Activated T-cell treated with anti-CD3 and anti-CD28 coated beads for 48 hours (primary cell): ENCODE data around the gene KCNC1.

Experiments
- DNase-seq: peaks from one replicate; pipeline ENCODE4 v3.0.0-alpha.2; 2020; ENCODE audit warnings: low read depth

The KCNC1 gene

DNA sequence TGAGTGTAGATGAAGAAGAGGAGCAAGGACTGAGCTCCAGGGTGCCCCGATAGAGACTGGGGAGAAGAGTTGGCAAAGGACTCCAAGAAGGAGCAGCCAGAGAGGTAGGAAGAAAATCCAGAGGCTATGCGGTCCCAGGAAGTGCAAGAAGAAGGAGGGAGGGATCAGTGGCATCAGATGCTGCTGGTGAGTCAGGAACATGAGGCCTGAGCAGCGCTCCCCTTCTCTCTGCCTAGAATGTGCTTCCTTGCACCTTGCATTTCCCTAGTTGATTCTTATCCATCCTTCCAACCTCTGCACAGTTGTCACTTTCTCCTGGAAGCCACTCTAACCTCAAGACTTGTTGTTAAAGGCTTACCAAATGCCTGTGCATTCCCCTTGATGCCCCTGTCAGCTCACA, 21.3 kb downstream of the KCNC1 start:
- DNase-seq: no peak

DNA sequence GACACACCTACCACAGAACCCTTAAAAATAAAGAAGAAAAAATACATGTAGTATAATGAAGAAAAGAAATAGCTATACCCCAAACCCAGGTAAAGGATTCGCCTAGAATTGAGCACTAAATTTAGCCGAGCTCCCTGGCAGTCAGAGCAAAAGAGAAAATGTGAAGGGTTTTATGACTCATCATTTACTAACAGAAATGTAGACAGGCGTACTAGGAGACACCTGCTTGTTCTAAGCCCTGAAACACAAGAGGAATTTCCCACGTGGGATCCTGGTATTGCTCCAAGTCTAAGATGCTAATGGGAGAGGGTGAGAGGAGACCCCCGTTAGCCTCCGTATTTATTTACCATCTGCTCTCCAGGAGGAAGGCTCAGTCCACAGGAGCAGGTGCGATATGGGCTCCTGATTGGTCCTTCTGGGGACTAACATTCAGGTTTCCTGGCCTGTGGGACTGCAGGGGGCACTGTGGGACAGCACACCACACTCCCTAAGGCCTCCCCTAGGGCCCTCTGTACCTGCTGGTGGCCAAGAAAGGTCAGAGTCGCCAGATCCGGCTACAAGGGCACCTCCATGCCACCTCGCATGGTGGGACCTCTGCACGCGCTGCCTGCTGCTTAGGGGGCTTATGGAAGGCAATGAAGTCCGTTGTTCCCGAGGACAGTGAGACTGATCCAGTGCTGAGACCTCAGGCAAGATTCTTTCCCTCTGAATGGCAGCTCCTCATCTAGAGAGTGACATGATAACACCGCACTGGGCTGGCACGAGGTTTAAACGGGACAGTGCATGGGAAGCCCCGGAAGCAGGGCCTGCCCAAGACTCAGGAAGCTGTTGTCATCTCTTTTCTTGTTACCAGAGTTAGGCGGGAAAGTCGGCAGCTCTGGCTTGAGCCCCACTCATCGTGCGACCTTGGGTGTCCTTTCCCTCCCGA, 25.8 kb downstream of the KCNC1 start:
- DNase-seq: peak; percentile 23

DNA sequence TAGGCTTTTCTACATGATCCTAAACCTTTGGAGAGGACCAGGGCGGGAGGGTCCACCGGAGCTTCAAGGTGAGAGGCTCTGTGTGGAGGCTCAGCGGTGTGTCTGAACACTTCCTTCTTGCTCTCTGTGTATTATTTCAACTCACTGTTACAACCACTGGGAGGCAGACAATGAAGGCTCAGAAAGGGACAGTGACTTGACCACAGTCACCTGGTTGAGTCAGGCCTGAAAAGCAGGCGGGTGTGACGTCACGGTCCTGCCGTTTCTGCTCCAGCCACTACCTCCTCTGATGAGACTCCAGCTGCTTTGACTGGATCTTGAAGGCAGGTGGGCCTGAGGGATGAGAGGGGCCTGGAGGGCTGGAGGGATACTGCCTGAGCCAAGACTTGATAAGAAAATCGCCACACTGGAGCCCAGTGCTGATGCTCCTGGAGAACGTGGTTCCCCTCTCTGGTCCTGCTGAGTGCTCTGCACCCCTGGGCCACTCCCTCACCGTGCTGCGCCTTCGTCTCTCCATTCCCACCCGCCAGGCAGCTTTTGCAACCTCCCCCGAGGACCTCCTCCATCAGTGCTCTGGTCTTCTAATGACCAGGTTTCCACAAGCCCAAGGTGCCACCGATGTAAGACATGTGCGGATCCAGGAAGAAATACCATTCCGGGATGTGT, 27.9 kb downstream of the KCNC1 start:
- no peak for DNase-seq

DNA sequence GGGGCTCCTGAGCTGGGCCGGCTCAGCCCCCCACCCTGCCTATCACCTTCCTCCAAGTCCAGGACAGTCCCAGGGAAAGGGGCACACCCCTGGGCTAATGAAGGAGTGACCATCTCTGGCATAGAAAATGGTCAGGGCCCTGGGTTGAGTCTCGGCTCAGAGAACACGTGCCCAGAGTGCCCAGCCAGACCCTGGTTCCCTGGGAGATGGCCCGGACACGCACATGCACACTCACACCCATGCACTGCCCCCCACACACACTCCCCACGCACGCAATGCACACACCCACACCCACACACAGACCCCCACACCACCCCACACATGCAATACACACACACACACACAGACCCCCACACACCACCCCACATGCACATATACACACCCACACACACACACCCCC, 28.7 kb downstream of the KCNC1 start:
- DNase-seq: no peak

DNA sequence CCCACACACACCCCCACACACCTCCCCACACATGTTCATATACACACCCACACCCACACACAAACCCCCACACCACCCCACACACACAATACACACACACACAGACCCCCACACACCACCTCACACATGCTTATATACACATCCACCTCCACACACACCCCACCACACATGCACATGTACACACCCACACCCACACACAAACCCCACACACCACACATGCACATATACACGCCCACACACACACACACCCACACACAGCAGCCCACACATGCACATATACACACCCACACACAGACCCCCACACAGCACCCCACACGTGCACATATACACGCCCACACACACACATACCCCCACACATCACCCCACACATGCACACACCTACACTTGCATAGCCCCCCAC, 29.1 kb downstream of the KCNC1 start:
- DNase-seq: no peak

DNA sequence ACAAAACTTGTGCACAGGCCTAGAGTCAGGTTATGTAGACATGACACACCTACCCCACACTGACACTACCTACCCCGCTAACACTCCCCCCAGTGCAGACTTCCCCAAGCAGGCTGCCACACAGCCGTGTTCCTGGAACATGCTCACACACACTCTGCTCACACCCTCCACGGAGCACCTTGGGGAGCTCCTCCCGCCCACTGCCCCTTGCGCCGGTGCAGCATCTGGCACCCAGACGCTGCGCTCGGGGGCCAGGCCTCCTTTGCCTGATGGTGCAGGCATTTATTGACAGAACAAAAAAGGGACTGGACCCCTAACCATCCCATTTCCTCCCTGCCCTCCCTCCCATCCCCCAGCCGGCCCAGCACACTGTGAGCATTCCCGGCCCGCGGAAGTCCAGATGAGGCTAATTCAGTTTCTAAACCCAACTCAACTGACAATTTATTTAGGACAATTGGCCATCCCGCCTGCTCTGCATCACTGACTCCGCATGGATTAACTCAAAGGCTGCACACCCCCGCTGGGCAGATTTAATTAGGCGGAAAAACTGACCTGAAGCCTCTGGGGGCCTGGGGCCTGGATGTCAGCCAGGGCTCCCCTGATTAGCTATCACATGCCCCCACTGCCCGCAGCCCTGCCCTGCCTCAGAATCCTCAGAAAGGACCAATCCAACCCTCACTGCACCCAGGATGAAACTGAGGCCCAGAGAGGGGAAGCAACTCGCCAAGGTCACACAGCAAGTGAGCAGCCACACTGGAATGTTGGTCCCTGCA, 30.1 kb downstream of the KCNC1 start:
- DNase-seq: no peak

DNA sequence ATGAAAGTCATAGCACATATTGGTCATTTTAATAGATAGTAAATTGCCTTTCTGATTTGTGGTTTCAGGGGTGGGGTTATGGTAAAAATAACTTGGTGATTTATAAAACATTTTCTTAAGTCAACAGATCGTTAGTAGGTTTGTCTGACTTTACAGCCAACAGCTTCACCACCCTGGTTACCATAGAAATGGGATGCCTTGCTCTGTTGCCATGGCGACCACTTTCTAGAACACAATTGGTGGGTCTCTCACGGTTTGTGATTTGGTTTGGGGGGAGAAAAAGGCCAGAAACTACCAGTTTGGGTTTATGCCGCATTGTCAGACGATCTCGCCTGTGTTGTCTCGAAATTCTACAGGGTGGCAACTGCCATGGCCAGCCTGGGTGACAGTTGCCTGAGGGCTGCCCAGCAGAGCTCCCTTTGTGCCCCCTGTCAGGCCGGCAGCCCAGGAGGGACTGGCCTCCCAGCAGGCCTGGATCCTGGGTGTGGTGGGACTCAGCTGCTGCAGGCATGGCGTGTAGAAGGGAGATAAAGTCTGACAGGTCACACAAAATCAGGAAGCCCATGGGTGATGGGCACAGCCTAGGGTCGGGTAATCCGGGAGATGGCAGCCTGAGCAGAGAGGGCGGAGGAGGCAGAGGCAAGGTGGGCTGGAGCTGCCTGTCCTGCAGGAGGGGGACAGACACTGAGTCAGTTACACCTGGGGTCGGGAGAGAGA, 30.9 kb downstream of the KCNC1 start:
- DNase-seq: no peak

DNA sequence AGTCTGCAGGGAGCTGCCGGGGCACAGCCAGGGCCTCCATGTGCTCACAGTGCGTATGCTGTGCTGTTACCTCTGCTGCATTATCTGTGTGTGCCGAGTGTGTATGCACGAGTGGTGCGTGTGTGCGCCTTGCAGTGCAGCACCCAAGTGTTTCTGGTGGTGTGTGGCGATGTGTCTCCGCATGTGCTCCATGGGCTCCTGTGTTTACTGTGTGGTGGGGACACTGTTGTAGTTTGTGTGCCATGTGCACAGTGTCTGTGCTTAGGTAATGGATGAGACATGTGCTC, 31.4 kb downstream of the KCNC1 start:
- no peak for DNase-seq

DNA sequence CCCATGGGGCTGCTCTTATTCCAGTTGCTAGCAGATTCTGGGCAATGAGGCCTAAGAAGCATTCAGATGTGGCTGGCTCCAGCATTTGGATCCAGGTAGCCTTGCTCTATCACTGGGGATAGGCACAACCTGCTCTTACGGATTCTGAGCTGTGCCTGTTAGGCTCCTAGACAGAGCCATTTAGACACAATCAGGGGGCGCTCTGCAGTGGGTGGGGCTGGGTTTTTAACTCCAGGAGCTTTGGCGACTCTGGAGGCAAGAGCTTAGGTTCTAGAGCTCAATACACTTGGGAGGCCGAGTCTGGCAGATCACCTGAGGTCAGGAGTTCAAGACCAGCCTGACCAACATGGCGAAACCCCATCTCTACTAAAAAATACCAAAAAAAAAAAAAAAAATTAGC, 32.0 kb downstream of the KCNC1 start:
- DNase-seq: no peak

DNA sequence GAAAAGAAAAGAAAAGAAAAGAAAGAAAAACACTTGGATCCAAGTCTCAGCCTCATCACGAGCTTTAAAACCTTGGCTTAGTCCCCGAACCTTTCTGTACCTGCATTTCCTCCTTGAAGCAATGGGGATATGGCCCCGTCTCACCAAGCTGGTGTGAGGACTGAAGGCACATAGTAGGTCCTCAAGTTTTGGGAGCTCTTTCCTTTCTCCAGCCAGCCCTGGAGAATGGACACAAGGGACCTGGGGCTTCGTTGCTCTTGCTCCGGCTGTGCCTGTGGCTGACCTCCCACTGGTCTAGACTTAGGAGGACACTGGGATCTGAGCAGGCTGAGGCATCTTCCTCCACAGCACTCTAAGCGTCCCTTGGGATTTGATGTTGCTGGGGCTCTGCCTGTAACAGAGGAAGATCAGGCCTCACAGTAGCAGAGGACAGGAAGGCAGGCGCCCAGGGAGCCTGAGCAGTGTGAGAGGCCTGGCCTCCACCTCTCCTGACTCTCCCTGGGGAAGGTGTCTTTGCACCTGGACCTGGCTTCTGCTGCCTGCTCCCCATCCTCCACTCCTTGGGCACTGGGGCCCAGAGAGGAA, 32.8 kb downstream of the KCNC1 start:
- no peak for DNase-seq

DNA sequence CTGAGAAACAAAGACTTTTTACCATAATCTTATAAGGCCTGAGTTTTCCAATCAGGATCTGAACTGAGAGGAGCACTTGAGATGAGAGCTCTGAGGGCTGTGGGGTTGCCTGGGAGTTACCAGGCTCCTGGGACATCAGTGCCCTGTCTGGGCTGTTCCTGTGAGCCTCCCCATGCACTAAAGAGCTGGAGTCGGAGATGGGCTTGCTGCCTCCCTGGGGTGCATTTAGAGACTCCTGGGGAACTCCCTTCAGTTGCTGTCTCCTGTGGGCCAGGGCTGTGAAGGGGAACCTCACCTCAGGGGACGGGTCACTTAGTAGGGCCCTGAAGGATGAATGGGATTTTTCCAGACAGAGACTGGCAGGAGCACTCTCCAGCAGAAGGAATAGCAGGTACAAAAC, 33.3 kb downstream of the KCNC1 start:
- no peak for DNase-seq

DNA sequence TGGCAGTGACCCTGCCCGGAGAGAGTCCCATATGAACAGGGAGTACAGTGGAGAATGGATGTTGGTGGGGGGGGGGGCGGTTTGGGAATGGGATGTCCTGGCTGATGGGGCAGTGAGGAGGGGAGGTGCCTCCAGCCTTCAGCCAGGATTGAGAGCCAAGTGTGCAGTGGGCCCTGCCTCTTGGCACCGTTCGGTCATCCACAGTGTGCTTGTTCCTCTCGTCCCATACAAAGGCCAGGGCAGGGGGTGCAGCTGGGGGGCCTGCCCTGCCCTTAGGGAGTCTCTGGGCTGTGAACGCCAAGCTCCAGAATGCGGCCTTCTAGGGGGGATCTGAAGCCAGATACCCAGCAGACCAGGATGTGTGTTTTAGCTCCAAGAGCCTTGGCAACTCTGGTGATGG, 34.0 kb downstream of the KCNC1 start:
- DNase-seq: no peak

DNA sequence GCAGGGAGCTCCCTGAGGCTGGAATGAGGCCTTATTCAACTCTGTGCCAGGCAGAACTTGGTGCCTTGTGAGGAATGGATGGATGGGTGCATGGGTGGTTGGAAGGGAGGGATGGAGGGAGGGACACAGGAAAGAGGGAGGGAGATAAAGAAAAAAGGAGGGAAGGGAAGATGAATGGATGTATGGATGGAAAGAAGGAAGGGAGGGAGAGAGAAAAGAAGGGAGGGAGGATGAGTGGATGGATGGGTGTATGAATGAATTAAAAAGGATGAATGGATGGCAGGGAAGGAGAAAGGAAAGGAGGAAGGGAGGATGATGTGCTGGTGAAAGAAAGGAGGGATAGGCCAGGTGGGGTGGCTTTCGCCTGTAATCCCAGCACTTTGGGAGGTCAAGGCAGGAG, 34.6 kb downstream of the KCNC1 start:
- DNase-seq: no peak

DNA sequence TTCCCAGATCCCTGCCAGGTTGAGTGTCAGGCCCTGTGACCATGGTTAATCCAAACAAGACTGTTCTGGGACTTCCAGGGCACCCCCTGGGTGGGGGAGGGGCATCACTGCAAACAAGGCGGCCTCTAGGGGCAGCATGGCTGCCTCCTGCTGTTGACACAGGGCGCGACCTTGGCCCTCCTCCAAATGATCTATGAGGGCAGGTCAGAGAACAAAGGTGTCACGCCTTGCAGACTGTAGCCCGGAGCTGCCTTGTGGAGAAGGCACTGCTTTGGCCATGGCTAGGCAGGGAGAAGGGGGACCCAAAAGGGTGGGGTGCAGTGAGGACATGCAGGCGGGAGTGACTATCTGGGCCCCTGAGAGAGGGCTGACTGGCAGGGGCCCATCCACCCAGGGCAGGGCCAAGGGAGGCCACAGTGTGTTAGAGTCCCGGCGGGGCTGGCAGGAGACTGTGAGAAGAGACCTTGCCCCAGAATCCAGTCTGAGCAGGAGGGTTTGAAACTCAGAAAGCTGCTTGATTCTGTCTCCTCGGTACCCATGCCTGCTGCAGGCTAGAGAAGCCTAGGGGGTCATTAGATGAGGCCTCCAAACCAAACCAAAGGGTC, 35.6 kb downstream of the KCNC1 start:
- no peak for DNase-seq

DNA sequence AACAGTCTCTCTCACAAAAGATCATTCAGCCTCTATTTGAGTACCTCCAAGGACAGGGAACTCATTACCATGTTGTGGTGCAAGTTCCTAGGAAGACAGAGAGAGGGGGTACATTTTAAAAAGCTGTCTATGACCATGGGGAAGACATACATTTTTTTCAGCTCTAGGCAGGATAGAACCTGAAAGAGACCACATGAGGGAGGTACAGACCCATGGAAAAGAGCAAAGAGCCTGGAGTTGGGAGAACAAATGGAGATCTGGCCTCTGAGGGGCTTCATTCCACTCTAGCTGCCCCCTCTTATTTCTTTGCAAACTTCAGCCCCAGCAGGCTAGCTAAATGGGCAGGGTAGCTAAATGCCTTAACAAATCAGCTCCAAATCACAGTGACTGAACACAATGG, 36.3 kb downstream of the KCNC1 start:
- no peak for DNase-seq

DNA sequence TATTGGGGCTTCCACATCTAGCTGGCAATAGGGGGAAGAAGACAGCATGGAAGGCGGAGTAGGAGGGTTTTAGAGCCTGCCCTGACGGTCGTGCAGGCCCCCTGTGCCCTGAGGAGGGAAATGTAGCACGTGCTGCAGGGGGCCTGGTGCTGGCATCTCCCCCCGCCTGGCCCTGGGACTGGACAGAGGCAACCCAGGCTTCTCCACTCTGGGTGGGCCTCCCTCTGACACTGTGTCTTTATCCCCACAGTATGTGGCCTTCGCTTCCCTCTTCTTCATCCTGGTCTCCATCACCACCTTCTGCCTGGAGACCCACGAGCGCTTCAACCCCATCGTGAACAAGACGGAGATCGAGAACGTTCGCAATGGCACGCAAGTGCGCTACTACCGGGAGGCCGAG, 36.8 kb downstream of the KCNC1 start:
- DNase-seq: no peak

DNA sequence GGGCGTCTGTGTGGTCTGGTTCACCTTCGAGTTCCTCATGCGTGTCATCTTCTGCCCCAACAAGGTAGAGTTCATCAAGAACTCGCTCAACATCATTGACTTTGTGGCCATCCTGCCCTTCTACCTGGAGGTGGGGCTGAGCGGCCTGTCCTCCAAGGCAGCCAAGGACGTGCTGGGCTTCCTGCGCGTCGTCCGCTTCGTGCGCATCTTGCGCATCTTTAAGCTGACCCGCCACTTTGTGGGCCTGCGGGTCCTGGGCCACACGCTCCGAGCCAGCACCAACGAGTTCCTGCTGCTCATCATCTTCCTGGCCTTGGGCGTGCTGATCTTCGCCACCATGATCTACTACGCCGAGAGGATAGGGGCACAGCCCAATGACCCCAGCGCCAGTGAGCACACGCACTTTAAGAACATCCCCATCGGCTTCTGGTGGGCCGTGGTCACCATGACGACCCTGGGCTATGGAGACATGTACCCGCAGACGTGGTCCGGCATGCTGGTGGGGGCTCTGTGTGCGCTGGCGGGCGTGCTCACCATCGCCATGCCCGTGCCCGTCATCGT, 37.3 kb downstream of the KCNC1 start:
- no peak for DNase-seq

DNA sequence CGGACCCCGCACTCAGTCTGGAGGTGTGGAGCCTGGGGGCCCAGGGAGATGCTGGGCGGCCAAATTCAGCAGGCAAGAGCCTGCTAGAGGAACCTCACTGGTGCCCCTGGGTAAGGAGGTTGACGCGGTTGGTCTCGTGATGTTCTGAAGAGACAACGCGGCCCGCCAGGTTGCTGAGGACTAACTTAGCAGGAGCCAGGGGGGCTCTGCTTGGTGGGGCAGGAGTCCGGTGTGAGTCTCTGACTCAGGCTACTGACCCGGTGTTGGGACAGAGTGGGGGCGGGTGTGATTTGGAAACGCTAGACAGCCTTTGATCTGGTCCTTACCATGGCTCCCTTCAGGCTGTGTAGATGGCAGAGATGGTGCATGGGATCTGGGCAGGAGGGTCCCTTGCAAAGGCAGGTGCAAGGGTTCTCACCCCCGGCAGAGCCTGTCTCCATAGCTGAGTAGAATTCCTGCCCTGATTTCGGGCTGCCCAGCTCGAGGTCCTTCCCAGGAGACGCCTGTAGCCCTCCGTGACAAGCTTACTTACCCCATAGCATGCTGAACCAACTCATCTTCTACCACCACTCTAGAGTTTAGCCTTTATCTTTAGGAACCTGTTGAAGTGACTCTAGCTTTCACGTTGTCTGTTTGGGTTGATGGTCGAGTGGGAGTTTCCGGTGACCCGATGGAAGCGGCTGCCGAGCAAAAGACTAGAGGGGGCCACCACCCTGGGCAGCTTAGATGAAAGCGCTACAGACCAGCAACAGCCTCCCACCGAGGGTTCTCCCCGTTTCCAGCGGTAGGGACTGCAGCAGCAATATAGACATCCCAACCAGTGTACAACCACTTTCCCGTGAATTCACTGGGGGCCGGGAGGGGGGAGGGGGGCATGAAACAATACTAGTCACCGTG, 38.4 kb downstream of the KCNC1 start:
- DNase-seq: no peak

DNA sequence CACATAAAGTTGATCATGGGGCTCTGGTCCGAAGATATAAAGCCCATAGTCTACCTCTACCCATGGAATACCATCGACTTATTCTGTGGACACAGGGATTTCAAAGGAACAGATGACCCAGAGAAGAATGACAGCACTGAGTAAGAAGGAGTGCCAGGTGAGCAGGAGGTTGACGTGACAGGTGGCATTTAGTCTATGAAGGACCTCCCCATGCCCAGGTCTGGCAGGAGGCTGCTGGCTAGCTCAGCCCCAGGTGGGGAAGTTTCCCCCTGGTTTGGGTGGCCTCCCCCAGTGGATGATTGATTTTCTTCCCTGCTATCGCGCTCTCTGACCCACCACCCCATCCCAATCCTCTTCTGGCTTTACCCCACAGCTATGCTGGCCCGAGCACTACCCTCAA, 39.1 kb downstream of the KCNC1 start:
- no peak for DNase-seq
